Trophoblast cell (in vitro differentiated cells and primary cell): ENCODE results near the gene IL1A.
A peak's percentile ranks its signal among the peaks of the same experiment; 100 is the strongest.

Source experiments
- DNase-seq, 2 donors: peaks; one replicate each; pipeline ENCODE4 v3.0.0-alpha.2; 2016
- H2AFZ ChIP-seq: 2 replicates; pipeline ENCODE4 v1.6.1; 2013; ENCODE audit warnings: low read length, moderate library complexity, mild to moderate bottlenecking; ENCODE audit not compliant: insufficient read depth, poor library complexity
- H2AK5ac ChIP-seq: 2 replicates; pipeline ENCODE4 v1.6.1; 2013; ENCODE audit warnings: mild to moderate bottlenecking, low read length
- H2BK120ac ChIP-seq: 2 replicates; pipeline ENCODE4 v1.6.1; 2013; ENCODE audit warnings: low read length, mild to moderate bottlenecking, moderate library complexity; ENCODE audit not compliant: insufficient read depth, poor library complexity
- H2BK12ac ChIP-seq: 2 replicates; pipeline ENCODE4 v1.6.1; 2013; ENCODE audit warnings: mild to moderate bottlenecking, low read length, moderate library complexity
- H2BK5ac ChIP-seq: 2 replicates; pipeline ENCODE4 v1.6.1; 2013; ENCODE audit warnings: low read length, low read depth, moderate library complexity, mild to moderate bottlenecking; ENCODE audit not compliant: poor library complexity
- H3K14ac ChIP-seq: 2 replicates; pipeline ENCODE4 v1.6.1; 2013; ENCODE audit warnings: mild to moderate bottlenecking, low read length
- H3K18ac ChIP-seq: 2 replicates; pipeline ENCODE4 v1.6.1; 2013; ENCODE audit warnings: mild to moderate bottlenecking, low read length
- H3K23ac ChIP-seq: 2 replicates; pipeline ENCODE4 v1.6.1; 2013; ENCODE audit warnings: low read length
- H3K27ac ChIP-seq: 2 replicates; pipeline ENCODE4 v1.5.1; 2013; ENCODE audit warnings: low read depth, mild to moderate bottlenecking, inconsistent platforms, low read length, moderate library complexity
- H3K27me3 ChIP-seq: 2 replicates; pipeline ENCODE4 v1.6.1; 2013; ENCODE audit warnings: inconsistent platforms, mild to moderate bottlenecking, low read length, moderate library complexity; ENCODE audit not compliant: insufficient read depth
- H3K36me3 ChIP-seq, 2 experiments: 1 replicate in 1 of 2; 2 replicates in 1 of 2; pipeline ENCODE4 v1.6.1; 2013; ENCODE audit warnings: low read length in 2 of 2, mild to moderate bottlenecking in 2 of 2, moderate library complexity in 1 of 2; ENCODE audit not compliant: insufficient read depth in 2 of 2, control insufficient read depth in 1 of 2
- H3K4ac ChIP-seq: 2 replicates; pipeline ENCODE4 v1.6.1; 2013; ENCODE audit warnings: low read depth, mild to moderate bottlenecking, low read length, moderate library complexity
- H3K4me1 ChIP-seq, 2 experiments: 1 replicate in 1 of 2; 2 replicates in 1 of 2; pipeline ENCODE4 v1.6.1; 2013; ENCODE audit warnings: low read length in 2 of 2, mild to moderate bottlenecking in 2 of 2, moderate library complexity in 1 of 2; ENCODE audit not compliant: insufficient read depth in 2 of 2, control insufficient read depth in 1 of 2
- H3K4me2 ChIP-seq: 2 replicates; pipeline ENCODE4 v1.6.1; 2013; ENCODE audit warnings: inconsistent platforms, mild to moderate bottlenecking, low read length, moderate library complexity
- H3K4me3 ChIP-seq: 2 replicates; pipeline ENCODE4 v1.5.1; 2013; ENCODE audit warnings: mild to moderate bottlenecking, low read depth, low read length, inconsistent platforms
- H3K79me1 ChIP-seq: one replicate; pipeline ENCODE4 v1.6.1; 2013; ENCODE audit warnings: low read length
- H3K79me2 ChIP-seq: 2 replicates; pipeline ENCODE4 v1.6.1; 2013; ENCODE audit warnings: low read length, mild to moderate bottlenecking; ENCODE audit not compliant: control insufficient read depth, insufficient read depth, poor library complexity
- H3K9ac ChIP-seq: 2 replicates; pipeline ENCODE4 v1.6.1; 2013; ENCODE audit warnings: mild to moderate bottlenecking, low read length
- H3K9me3 ChIP-seq: 2 replicates; pipeline ENCODE4 v1.6.1; 2013; ENCODE audit warnings: low read depth, mild to moderate bottlenecking, control low read depth, inconsistent platforms, low read length; ENCODE audit not compliant: insufficient read depth
- H4K12ac ChIP-seq: 2 replicates; pipeline ENCODE4 v1.6.1; 2013; ENCODE audit warnings: low read depth, mild to moderate bottlenecking, low read length, moderate library complexity
- H4K8ac ChIP-seq: 2 replicates; pipeline ENCODE4 v1.6.1; 2013; ENCODE audit warnings: low read depth, mild to moderate bottlenecking, low read length, moderate library complexity
- H4K91ac ChIP-seq: one replicate; pipeline ENCODE4 v1.6.1; 2013; ENCODE audit warnings: low read depth, mild to moderate bottlenecking, low read length, moderate library complexity
- WGBS: extraction: QIAGEN DNeasy Blood & Tissue Kit; methylation state at CpG from one replicate; pipeline ENCODE4 v1.1.7; 2013; ENCODE audit warnings: missing lambda C conversion rate; ENCODE audit not compliant: insufficient read length, insufficient coverage; ENCODE audit errors: extremely low coverage; 5-methylcytosine and 5-hydroxymethylcytosine counted together

Gene IL1A

GRCh38 chr2:112813280-112813966 lies 29.1 kb upstream of the IL1A start:
- Histone ChIP-seq H3K27ac (no peak overlapping the region), H3K4me2 (no peak overlapping the region), H3K9ac (no peak overlapping the region), H3K27me3 (no peaks in the 10 kb centered on the region), H3K79me1 (peaks cover 4% of the 10 kb centered on the region), H3K9me3 (no peaks in the 10 kb centered on the region), H3K23ac (no peak overlapping the region), H4K12ac (no peak overlapping the region), H3K79me2 (no peaks in the 10 kb centered on the region), H3K4ac (no peak overlapping the region), H3K4me3 (no peak overlapping the region), H4K8ac (no peak overlapping the region), H2BK12ac (peak overlapping the region; percentile 84), H2AFZ (no peak overlapping the region), H3K18ac (no peak overlapping the region), H2BK5ac (no peak overlapping the region), H3K14ac (no peak overlapping the region), H4K91ac (peak overlapping the region; percentile 4), H2BK120ac (no peak overlapping the region), H2AK5ac (no peak overlapping the region), H3K36me3 (no peaks in the 10 kb centered on the region), H3K4me1 (peaks cover 2 to 13% of the 10 kb centered on the region in 2 experiments)
- peak in 1 of 2 donors; percentile 60 for DNase-seq
- WGBS, result no CpG with 5 or more reads among the region's 10 CpGs

- Histone ChIP-seq H3K27me3 (no peaks in the 10 kb centered on the region), H2AFZ (no peak overlapping the region), H3K36me3 (no peaks in the 10 kb centered on the region), H4K8ac (peak overlapping the region; percentile 7), H3K27ac (no peak overlapping the region), H4K12ac (no peak overlapping the region), H3K9me3 (no peaks in the 10 kb centered on the region), H3K4me2 (no peak overlapping the region), H2BK12ac (peak overlapping the region; percentile 36), H2AK5ac (no peak overlapping the region), H2BK5ac (no peak overlapping the region), H3K23ac (no peak overlapping the region), H3K79me1 (peaks cover 4% of the 10 kb centered on the region), H3K4ac (no peak overlapping the region), H3K14ac (no peak overlapping the region), H3K18ac (no peak overlapping the region), H3K79me2 (no peaks in the 10 kb centered on the region), H4K91ac (no peak overlapping the region), H3K4me1 (peaks cover 2 to 13% of the 10 kb centered on the region in 2 experiments), H2BK120ac (no peak overlapping the region), H3K9ac (no peak overlapping the region), H3K4me3 (no peak overlapping the region)
- peak in 1 of 2 donors; percentile 50 for DNase-seq
- WGBS, result no CpG with 5 or more reads among the region's 14 CpGs
Observed at GRCh38 chr2:112812318-112813267, 28.3 kb upstream of the IL1A start.

GRCh38 chr2:112811841-112812306 lies 27.6 kb upstream of the IL1A start:
- DNase-seq, result peak in 1 of 2 donors; percentile 57
- no peaks in the 10 kb centered on the region for H3K36me3 ChIP-seq
- peaks cover 4% of the 10 kb centered on the region for H3K79me1 ChIP-seq
- H4K12ac ChIP-seq, result no peak overlapping the region
- H3K18ac ChIP-seq, result no peak overlapping the region
- no peak overlapping the region for H2AFZ ChIP-seq
- WGBS, result no CpG with 5 or more reads among the region's 7 CpGs
- H2BK12ac ChIP-seq, result no peak overlapping the region
- H2AK5ac ChIP-seq, result no peak overlapping the region
- peak overlapping the region; percentile 51 for H4K91ac ChIP-seq
- no peak overlapping the region for H3K9ac ChIP-seq
- H3K4ac ChIP-seq, result no peak overlapping the region
- no peak overlapping the region for H3K23ac ChIP-seq
- H3K9me3 ChIP-seq, result no peaks in the 10 kb centered on the region
- peak overlapping the region; percentile 1 for H4K8ac ChIP-seq
- H3K4me3 ChIP-seq, result no peak overlapping the region
- no peak overlapping the region for H3K14ac ChIP-seq
- no peak overlapping the region for H3K4me2 ChIP-seq
- H3K27ac ChIP-seq, result no peak overlapping the region
- peaks cover 2 to 13% of the 10 kb centered on the region in 2 experiments for H3K4me1 ChIP-seq
- H2BK120ac ChIP-seq, result no peak overlapping the region
- H2BK5ac ChIP-seq, result no peak overlapping the region
- H3K79me2 ChIP-seq, result no peaks in the 10 kb centered on the region
- no peaks in the 10 kb centered on the region for H3K27me3 ChIP-seq

GRCh38 chr2:112811276-112811831 lies 27.1 kb upstream of the IL1A start:
- H3K9ac ChIP-seq, result no peak overlapping the region
- no peak overlapping the region for H2AK5ac ChIP-seq
- H3K4me1 ChIP-seq, result peaks cover 2 to 13% of the 10 kb centered on the region in 2 experiments
- no peak overlapping the region for H3K4me2 ChIP-seq
- no peak for DNase-seq
- H3K36me3 ChIP-seq, result no peaks in the 10 kb centered on the region
- H4K12ac ChIP-seq, result no peak overlapping the region
- H2BK120ac ChIP-seq, result no peak overlapping the region
- no peak overlapping the region for H2AFZ ChIP-seq
- H3K4ac ChIP-seq, result no peak overlapping the region
- H2BK5ac ChIP-seq, result no peak overlapping the region
- H3K4me3 ChIP-seq, result no peak overlapping the region
- H4K8ac ChIP-seq, result peak overlapping the region; percentile 1
- H3K27ac ChIP-seq, result no peak overlapping the region
- H3K23ac ChIP-seq, result no peak overlapping the region
- H3K79me1 ChIP-seq, result peaks cover 4% of the 10 kb centered on the region
- H3K27me3 ChIP-seq, result no peaks in the 10 kb centered on the region
- H2BK12ac ChIP-seq, result peak overlapping the region; percentile 3
- no peak overlapping the region for H3K14ac ChIP-seq
- no peaks in the 10 kb centered on the region for H3K9me3 ChIP-seq
- WGBS, result no CpG with 5 or more reads among the region's 3 CpGs
- no peaks in the 10 kb centered on the region for H3K79me2 ChIP-seq
- H4K91ac ChIP-seq, result peak overlapping the region; percentile 51
- H3K18ac ChIP-seq, result no peak overlapping the region
